HG03457 (cell line): ENCODE data around the gene LRRN4CL.
"Not testable (repeated sequence)": the region's sequence is repeated elsewhere in the genome, so short reads cannot be mapped to it uniquely, and the experiment has no call there.

Experiments
- ATAC-seq: cut with Tn5 transposase; IDR thresholded peaks from one replicate; pipeline ENCODE4 v1.9.1; 2021; ENCODE audit warnings: moderate number of reproducible peaks; ENCODE audit not compliant: unreplicated experiment

LRRN4CL gene

GRCh38 chr11:62677156-62677555 lies 12.2 kb downstream of the LRRN4CL start:
- ATAC-seq: no peak

- ATAC-seq: no peak
Measured at GRCh38 chr11:62676698-62677097, 12.6 kb downstream of the LRRN4CL start.

GRCh38 chr11:62675415-62675814 lies 13.9 kb downstream of the LRRN4CL start:
- ATAC-seq: not testable (repeated sequence)

GRCh38 chr11:62673196-62673525 lies 16.2 kb downstream of the LRRN4CL start:
- ATAC-seq: no peak

- ATAC-seq: no peak
Measured at GRCh38 chr11:62671608-62672389, 17.5 kb downstream of the LRRN4CL start, which contains the start of the genes LBHD1 and UQCC3. Gene LBHD1, minus strand, starts transcription at chr11:62672267. Its CDS starts 2,236 bp downstream, at chr11:62670031. Gene UQCC3, plus strand, starts transcription at chr11:62671673. Its CDS starts 73 bp downstream, at chr11:62671746.

GRCh38 chr11:62671236-62671607 lies 18.1 kb downstream of the LRRN4CL start:
- ATAC-seq: no peak

- ATAC-seq: no peak
Measured at GRCh38 chr11:62669420-62670161, 19.7 kb downstream of the LRRN4CL start.

GRCh38 chr11:62667460-62667859 lies 21.9 kb downstream of the LRRN4CL start:
- ATAC-seq: no peak

- no peak for ATAC-seq
Measured at GRCh38 chr11:62666259-62666926, 22.9 kb downstream of the LRRN4CL start.

- ATAC-seq: peak; percentile 7
Measured at GRCh38 chr11:62665599-62666258, 23.6 kb downstream of the LRRN4CL start.

GRCh38 chr11:62665075-62665598 lies 24.2 kb downstream of the LRRN4CL start, which contains the start of the genes C11orf98 and CSKMT:
Gene C11orf98, minus strand, starts transcription at chr11:62665210. Its CDS starts 41 bp downstream, at chr11:62665169.
Gene CSKMT, plus strand, starts transcription at chr11:62665312. Its CDS starts 568 bp downstream, at chr11:62665880.
- ATAC-seq: peak; percentile 74

- ATAC-seq: peak; percentile 28
Measured at GRCh38 chr11:62664405-62665074, 24.8 kb downstream of the LRRN4CL start.

- ATAC-seq: no peak
Measured at GRCh38 chr11:62656796-62657429, 32.4 kb downstream of the LRRN4CL start.

- ATAC-seq: no peak
Measured at GRCh38 chr11:62654297-62654696, 35.0 kb downstream of the LRRN4CL start.

- ATAC-seq: no peak
Measured at GRCh38 chr11:62652161-62653006, 36.9 kb downstream of the LRRN4CL start.

GRCh38 chr11:62650283-62650682 lies 39.0 kb downstream of the LRRN4CL start:
- ATAC-seq: not testable (repeated sequence)

GRCh38 chr11:62649486-62649885 lies 39.8 kb downstream of the LRRN4CL start:
- no peak for ATAC-seq

GRCh38 chr11:62648967-62649364 lies 40.4 kb downstream of the LRRN4CL start:
- ATAC-seq: no peak
